Thymus (tissue), 11 donors: Measurements from ENCODE around the gene TMEM54. TPM values are rescaled to one million over a fixed set of nuclear protein-coding genes. Genes with fewer than 3 reads are reported as not detected.
A peak's percentile ranks its signal among the peaks of the same experiment; 100 is the strongest.
"Not testable (repeated sequence)": the region's sequence is repeated elsewhere in the genome, so short reads cannot be mapped to it uniquely, and the experiment has no call there.

Experiments used
- DNase-seq, 9 donors: peaks; one replicate each; pipeline ENCODE4 v3.0.0-alpha.2; 2013; ENCODE audit warnings: low spot score in 9 of 9, low read depth in 6 of 9, missing footprints in 1 of 9
- H3K27ac ChIP-seq, 2 donors: one replicate each; pipeline ENCODE4 v1.5.1; 2013; ENCODE audit warnings: control low read depth in 1 of 2, low read depth in 1 of 2, low read length in 1 of 2, mild to moderate bottlenecking in 1 of 2, moderate library complexity in 1 of 2
- H3K27me3 ChIP-seq, 2 donors: one replicate each; pipeline ENCODE4 v1.5.1; 2013; ENCODE audit warnings: low read length in 1 of 2; ENCODE audit not compliant: control insufficient read depth in 2 of 2, insufficient read depth in 1 of 2
- H3K36me3 ChIP-seq, 2 donors: one replicate each; pipeline ENCODE4 v1.5.1; 2013; ENCODE audit warnings: low read length in 1 of 2, mild to moderate bottlenecking in 1 of 2, moderate library complexity in 1 of 2; ENCODE audit not compliant: control insufficient read depth in 2 of 2, insufficient read depth in 2 of 2
- H3K4me1 ChIP-seq, 2 donors: one replicate each; pipeline ENCODE4 v1.5.1; 2013; ENCODE audit warnings: low read length in 2 of 2; ENCODE audit not compliant: control insufficient read depth in 2 of 2, insufficient read depth in 2 of 2
- H3K4me3 ChIP-seq, 2 donors: one replicate each; pipeline ENCODE4 v1.5.1; 2013; ENCODE audit warnings: low read length in 2 of 2, control low read depth in 1 of 2, mild to moderate bottlenecking in 1 of 2
- H3K9me3 ChIP-seq, 2 donors: one replicate each; pipeline ENCODE4 v1.5.1; 2013; ENCODE audit warnings: low read length in 1 of 2, mild to moderate bottlenecking in 1 of 2; ENCODE audit not compliant: control insufficient read depth in 2 of 2, insufficient read depth in 1 of 2
- WGBS: extraction: QIAGEN DNeasy Blood & Tissue Kit; methylation state at CpG from one replicate; pipeline ENCODE4 v1.1.7; 2013; 5-methylcytosine and 5-hydroxymethylcytosine counted together
- polyA plus RNA-seq: library from polyadenylated mRNA; stranded (reverse); fragments of 200-250 nt; gene quantifications from one replicate; pipeline ENCODE4 v1.2.3, GENCODE V29; 2013
- total RNA-seq: library from RNA; stranded (reverse); fragments of 120-200 nt; gene quantifications from one replicate; pipeline ENCODE4 v1.2.4, GENCODE V29; 2013
- donor health status: healthy.

The TMEM54 gene
- total and polyA plus RNA-seq, 2 donors: 2.2 to 12.9 TPM

GRCh38 chr1:32907435-32907834 lies 6.2 kb upstream of the TMEM54 start:
- DNase-seq: no peak
- H3K4me3 ChIP-seq: no peak overlapping the region
- WGBS: 39% methylated on average over 4 of the region's 4 CpGs

DNA sequence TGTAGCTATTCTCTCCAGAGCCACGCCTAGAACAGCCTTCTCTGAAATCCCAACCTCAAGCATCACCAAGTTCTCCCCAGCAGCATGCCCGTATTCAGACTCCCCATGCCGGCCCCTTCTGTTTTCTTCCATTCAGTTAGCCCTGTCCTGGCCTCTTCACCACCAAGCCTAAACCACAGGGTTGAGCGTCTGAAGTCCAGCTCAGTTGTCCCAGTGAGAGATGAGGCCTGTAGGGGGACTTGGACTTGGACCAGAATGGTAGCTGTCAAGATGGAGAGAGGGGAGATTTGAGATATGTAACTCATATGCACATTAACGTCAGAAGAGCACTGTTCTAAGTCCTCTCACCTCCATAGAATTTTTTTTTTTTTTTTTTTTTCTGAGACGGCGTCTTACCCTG lies 5.5 kb upstream of the TMEM54 start:
- Histone ChIP-seq H3K27me3 (peaks cover 14 to 49% of the 10 kb centered on the region in 2 donors), H3K27ac (no peak overlapping the region), H3K36me3 (no peaks in the 10 kb centered on the region), H3K9me3 (no peaks in the 10 kb centered on the region), H3K4me3 (no peak overlapping the region), H3K4me1 (no peaks in the 10 kb centered on the region)
- WGBS: 93% methylated on average over 7 of the region's 7 CpGs
- no peak for DNase-seq

More at GRCh38 chr1:32907435-32907834, 6.2 kb upstream of the TMEM54 start:
- Histone ChIP-seq H3K4me1 (no peaks in the 10 kb centered on the region), H3K27ac (no peak overlapping the region), H3K9me3 (no peaks in the 10 kb centered on the region), H3K36me3 (no peaks in the 10 kb centered on the region), H3K27me3 (peaks cover 8 to 41% of the 10 kb centered on the region in 2 donors)

DNA sequence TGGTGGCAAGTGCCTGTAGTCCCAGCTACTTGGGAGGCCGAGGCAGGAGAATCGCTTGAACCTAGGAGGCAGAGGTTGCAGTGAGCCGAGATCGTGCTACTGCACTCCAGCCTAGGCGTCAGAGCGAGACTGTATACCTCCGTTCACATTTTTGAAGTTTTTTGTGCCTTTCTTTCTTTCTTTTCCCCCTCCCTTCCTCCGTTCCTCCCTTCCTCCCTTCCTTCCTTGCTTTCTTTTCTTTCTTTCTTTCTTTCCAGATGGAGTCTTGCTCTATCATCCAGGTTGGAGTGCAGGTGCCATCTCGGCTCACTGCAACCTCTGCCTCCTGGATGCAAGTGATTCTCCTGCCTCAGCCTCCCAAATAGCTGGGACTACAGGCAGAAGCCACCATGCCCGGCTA lies 4.4 kb upstream of the TMEM54 start:
- H3K4me1 ChIP-seq, H3K27ac ChIP-seq, H3K4me3 ChIP-seq, DNase-seq, H3K9me3 ChIP-seq, H3K36me3 ChIP-seq: not testable (repeated sequence)
- 84% methylated on average over 10 of the region's 10 CpGs for WGBS
- H3K27me3 ChIP-seq: peaks cover 24 to 57% of the 10 kb centered on the region in 2 donors

DNA sequence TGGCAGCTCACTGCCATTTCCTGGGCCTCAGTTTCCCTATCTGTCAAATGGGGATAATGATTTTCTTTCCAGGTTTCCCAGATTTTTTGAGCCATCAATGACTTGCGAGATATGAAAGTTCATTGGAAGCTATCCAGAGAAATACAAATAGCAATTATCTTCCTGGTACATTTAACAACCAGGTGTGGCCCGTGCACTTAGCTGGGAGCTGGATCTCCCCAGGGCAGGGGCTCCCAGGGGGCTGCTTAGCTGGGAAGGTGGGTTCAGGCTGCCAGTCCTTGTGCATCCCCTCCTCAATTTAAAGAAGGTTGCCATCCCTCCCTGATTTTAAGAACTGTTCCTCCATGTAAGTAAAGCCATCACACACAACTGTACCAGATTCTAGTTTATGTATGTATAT lies 3.6 kb upstream of the TMEM54 start:
- H3K27me3 ChIP-seq: peaks cover 32 to 65% of the 10 kb centered on the region in 2 donors
- no peak overlapping the region for H3K4me3 ChIP-seq
- no peaks in the 10 kb centered on the region for H3K36me3 ChIP-seq
- WGBS: 88% methylated on average over 2 of the region's 2 CpGs
- H3K27ac ChIP-seq: no peak overlapping the region
- H3K4me1 ChIP-seq: peaks cover 0 to 4% of the 10 kb centered on the region in 2 donors
- DNase-seq: no peak
- H3K9me3 ChIP-seq: no peaks in the 10 kb centered on the region

DNA sequence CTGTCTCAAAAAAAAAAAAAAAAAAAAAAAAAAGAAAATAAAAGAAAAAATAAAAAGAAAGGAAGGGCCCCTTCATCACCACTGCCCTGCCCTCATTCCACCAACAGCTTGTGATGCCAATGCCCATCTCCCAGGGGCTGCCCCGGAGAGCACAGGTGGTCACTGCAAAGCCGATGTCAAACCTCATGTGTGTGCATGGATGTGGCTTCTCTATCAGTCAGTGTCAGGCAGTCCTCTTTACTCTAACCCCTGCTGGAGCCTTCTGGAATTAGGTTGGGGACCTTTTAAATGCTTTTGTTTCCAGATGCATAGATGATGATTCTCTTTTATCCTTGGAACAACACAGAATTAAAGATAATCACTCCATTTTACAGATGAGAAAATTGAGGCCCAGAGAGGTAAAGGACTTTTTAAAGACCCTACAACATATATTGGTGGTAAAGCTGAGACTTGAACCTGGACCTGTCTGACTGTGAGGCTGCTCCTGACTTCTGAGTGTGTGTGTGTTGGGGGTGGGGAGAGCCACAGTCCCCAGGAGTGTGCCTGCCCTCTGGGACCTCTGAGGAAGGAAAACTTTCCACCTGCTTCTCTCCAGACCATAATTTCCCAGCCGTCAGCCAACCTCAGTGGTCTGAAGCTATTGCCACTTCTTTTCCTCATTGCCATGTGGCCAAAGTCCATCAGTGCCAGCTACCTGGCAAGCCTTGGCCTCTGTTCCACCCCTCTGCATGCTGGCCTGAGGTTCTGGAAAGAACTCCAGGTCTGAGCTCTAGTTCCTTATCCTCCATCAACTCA lies 3.0 kb upstream of the TMEM54 start:
- no peaks in the 10 kb centered on the region for H3K9me3 ChIP-seq
- no peak overlapping the region for H3K27ac ChIP-seq
- no peak overlapping the region for H3K4me3 ChIP-seq
- 82% methylated on average over 3 of the region's 3 CpGs for WGBS
- DNase-seq: no peak
- peaks cover 35 to 71% of the 10 kb centered on the region in 2 donors for H3K27me3 ChIP-seq
- H3K4me1 ChIP-seq: peaks cover 0 to 4% of the 10 kb centered on the region in 2 donors
- no peaks in the 10 kb centered on the region for H3K36me3 ChIP-seq

DNA sequence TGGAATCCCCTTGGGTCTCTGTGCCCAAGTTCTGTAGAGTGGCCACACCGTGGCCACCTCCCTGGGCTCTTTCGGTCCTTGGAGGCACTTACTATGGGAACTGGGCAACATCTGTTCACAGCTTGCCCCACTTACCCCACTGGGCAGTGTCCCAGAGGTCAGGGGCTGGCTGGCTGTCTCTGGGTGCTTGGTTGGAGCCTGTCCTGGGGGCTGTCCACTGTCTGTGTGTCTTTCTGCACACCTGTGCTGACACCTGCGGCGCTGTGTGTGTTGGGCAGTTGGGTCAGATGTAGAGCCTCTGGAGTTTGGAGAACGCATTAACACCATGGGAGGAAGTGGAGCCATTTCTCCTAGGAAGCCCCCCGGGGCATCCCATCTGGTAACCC lies 1.3 kb upstream of the TMEM54 start:
- 78% methylated on average over 6 of the region's 6 CpGs for WGBS
- Histone ChIP-seq H3K4me3 (no peak overlapping the region), H3K4me1 (peaks cover 0 to 4% of the 10 kb centered on the region in 2 donors), H3K9me3 (no peaks in the 10 kb centered on the region), H3K27ac (no peak overlapping the region), H3K27me3 (peaks cover 35 to 79% of the 10 kb centered on the region in 2 donors), H3K36me3 (no peaks in the 10 kb centered on the region)
- DNase-seq: no peak

DNA sequence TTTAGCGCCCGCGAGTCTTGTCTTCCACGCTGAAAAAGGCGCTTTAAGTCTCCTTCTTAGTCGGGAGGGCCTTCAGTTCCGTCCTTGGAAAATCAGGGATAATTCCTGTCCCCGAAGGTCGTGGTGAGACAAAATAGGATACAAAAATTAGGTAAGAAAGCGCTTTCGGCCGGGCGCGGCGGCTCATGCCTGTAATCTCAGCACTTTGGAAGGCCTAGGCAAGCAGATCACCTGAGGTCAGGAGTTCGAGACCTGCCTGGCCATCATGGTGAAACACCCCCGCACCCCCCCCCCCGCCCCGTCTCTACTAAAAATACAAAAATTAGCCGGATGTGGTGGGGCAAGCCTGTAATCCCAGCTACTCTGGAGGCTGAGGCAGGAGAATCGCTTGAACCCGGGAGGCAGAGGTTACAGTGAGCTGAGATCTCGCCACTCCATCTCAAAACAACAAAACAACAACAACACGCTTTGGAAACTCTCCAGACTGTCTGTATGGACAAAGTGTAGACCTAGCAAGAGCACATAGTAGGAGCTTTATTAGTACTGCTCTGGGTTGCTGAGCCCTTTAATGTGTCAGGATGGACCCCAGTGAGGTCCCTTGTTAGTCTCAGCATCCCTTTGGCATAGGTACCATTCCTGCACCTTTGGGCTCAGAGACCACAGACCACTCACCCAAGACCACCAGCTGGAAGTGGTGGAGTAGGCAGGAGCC lies 790 bp upstream of the TMEM54 start:
- no peaks in the 10 kb centered on the region for H3K36me3 ChIP-seq
- peak overlapping the region; percentile 5 to 42 for H3K4me3 ChIP-seq
- no peak for DNase-seq
- peaks cover 35 to 83% of the 10 kb centered on the region in 2 donors for H3K27me3 ChIP-seq
- 59% methylated on average over 24 of the region's 24 CpGs for WGBS
- H3K27ac ChIP-seq: no peak overlapping the region
- no peaks in the 10 kb centered on the region for H3K9me3 ChIP-seq
- peaks cover 0 to 4% of the 10 kb centered on the region in 2 donors for H3K4me1 ChIP-seq

- no peak overlapping the region for H3K27ac ChIP-seq
- no peak for DNase-seq
- no peaks in the 10 kb centered on the region for H3K36me3 ChIP-seq
- WGBS: 29% methylated on average over 22 of the region's 22 CpGs
- H3K4me3 ChIP-seq: peak overlapping the region in 1 of 2 donors; percentile 42
- peaks cover 35 to 90% of the 10 kb centered on the region in 2 donors for H3K27me3 ChIP-seq
- H3K9me3 ChIP-seq: no peaks in the 10 kb centered on the region
- H3K4me1 ChIP-seq: peaks cover 0 to 4% of the 10 kb centered on the region in 2 donors
Measured at GRCh38 chr1:32900371-32900955, 726 bp downstream of the TMEM54 start.
